Measurements from ENCODE around the gene POLR1G.
"Not testable (repeated sequence)": the region's sequence is repeated elsewhere in the genome, so short reads cannot be mapped to it uniquely, and the experiment has no call there.

The POLR1G gene

GRCh38 chr19:45401815-45402214 lies 4.6 kb upstream of the POLR1G start:
- DNase-seq = no peak

DNA sequence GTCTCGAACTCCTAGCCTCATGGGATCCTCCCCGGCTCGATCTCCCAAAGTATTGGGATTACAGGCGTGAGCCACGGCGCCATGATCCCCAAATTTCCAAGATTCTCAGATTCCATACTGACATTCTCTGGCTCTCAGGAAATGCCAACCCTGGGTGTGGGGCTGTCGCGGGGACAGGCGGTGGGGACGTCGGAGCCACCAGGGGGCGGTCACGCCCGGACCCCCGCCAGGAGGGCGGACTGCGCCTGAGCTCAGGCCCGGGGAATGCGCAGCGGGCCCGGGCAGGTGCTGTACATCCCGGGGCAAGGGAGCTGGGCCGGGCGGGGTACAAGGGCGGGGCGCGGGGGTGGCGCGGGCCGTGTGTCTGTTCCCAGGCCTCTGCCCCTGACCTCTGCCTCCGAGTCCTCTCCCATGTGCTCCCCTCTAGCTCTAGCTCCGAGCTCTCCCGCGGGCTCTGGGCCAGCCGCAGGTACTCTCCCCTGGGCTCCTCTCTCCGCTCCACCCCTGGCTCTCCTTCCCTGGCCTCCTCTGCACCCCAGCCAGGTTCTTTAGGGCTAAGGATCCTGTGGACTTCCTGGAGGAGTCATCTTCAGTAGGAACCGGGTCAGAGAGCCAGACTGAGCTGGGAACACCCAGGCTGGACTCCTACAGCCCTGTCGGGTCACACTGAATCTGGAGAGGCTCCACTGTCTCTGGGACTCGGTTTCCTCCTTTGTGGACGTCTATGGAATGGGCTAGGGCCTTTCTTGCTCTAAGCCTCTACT lies 4.0 kb upstream of the POLR1G start:
- peak in 1 of 2 donors; percentile 50 for DNase-seq

- DNase-seq = no peak
These were observed 3.2 kb upstream of the POLR1G start for GRCh38 chr19:45403272-45403671.

DNA sequence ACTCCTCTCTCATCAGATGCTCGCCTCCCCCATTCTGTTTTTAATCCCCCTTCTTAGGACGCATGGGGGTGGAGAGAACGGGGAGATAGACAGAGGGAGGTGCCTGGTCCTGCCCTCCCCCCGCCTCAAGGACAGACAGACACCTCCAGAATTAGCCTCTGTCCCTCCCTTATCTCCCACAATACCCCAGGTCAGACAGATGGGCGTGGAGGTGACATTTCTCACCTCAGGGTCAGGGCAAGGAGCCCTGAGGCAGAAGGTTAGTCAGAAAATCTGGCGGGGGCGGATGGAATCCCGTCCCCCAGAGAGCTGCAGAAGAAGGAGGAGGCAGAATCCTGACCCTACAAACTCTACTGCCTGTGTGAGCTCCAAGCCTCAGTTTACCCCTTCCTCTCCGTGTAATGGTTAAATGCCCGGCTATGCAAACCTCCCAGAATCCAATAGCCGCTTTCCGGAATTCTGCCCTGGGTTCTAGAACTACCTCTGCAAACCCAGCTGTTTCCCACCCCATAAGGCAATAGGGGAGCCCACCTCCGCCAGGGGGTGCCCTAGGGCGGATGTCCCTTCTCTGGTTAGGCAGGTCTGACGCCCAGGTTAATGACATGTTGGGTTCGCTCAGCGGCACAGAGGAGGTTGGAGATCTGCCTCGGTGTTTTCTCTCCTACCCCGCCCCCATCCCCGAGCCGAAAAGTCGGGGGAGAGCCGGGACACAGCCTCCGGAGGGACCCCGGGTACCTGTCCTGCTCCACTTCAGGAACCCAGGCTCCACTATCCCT lies 2.5 kb upstream of the POLR1G start:
- DNase-seq = peak; percentile 67 to 75

GRCh38 chr19:45404557-45405434 lies 1.6 kb upstream of the POLR1G start, which contains the start of gene PPP1R13L:
PPP1R13L (minus strand) TSS chr19:45405069; CDS start chr19:45398318, 6,751 bp downstream.
- DNase-seq = peak; percentile 58 to 73

GRCh38 chr19:45405435-45406225 lies 814 bp upstream of the POLR1G start:
- DNase-seq = peak; percentile 84

- no peak for DNase-seq
These were observed 589 bp downstream of the POLR1G start for GRCh38 chr19:45407091-45407375.

GRCh38 chr19:45407585-45407984 lies 1.1 kb downstream of the POLR1G start:
- DNase-seq = not testable (repeated sequence)

DNA sequence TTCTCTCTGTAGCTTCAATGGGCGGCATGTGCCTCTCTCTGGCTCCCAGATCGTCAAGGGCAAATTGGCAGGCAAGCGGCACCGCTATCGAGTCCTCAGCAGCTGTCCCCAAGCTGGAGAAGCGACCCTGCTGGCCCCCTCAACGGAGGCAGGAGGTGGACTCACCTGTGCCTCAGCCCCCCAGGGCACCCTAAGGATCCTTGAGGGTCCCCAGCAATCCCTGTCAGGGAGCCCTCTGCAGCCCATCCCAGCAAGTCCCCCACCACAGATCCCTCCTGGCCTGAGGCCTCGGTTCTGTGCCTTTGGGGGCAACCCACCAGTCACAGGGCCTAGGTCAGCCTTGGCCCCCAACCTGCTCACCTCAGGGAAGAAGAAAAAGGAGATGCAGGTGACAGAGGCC lies 1.7 kb downstream of the POLR1G start:
- no peak for DNase-seq

- DNase-seq = no peak
These were observed 2.5 kb downstream of the POLR1G start for GRCh38 chr19:45408830-45409556.

DNA sequence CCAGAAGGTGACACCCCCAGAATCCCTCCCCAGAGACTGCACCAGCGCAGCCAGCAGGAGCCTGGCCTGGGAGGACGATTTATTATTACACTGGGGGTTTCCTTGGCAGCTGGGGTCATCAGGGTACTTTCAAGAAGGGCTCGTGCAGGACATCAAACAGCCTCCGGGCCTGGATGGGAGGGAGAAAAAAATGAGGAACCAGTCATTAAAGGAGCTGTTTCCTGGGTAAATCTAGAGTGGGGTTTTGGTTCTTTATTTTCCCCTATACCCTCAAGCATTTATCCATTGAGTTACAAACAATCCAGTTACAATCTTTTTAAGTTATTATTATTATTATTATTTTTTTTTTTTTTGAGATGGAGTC lies 3.1 kb downstream of the POLR1G start:
- no peak for DNase-seq

GRCh38 chr19:45410330-45410729 lies 3.9 kb downstream of the POLR1G start:
- DNase-seq = not testable (repeated sequence)

GRCh38 chr19:45413497-45413896 lies 7.1 kb downstream of the POLR1G start:
- DNase-seq = no peak

GRCh38 chr19:45414468-45414867 lies 8.0 kb downstream of the POLR1G start:
- no peak for DNase-seq

- DNase-seq = no peak
These were observed 10.7 kb downstream of the POLR1G start for GRCh38 chr19:45417151-45417550.

DNA sequence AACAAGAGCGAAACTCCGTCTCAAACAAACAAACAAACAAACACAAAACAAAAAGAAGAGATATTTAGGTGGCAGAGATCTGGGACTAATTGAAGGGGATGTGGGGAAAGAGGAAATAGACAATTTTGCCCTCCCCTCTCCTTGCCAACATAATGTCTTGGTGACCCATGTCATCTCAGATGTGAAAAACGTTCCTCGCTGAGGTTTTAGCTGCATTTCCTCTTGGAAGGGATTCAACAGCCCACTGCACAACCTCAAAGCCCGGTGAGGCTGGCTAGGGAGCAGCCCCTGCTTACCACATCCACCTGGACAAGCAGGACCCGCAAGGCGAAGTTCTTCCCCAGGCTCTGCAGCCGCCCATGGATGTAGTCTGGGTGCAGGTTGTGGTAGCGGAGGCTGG lies 12.4 kb downstream of the POLR1G start:
- no peak for DNase-seq

DNA sequence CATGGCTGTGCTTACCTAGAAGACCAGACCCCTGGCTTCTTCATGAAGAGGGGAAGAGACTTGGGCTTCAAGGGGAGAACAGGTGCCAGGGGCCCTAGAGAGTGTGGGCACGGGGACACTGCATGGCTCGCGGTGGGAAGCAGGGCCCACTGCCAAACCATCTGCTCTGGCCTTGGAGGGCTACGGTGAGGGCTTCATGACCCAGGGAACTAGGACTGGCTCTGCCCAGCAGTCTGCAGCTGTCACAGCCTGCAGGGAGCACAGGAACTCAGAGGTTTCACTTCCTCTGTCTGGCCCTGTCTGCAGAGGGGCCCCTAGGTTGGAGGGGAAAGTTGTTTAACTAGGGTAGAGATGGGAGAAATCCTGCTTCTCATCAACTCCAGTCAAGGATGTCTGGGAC lies 13.0 kb downstream of the POLR1G start:
- no peak for DNase-seq

- no peak for DNase-seq
These were observed 13.5 kb downstream of the POLR1G start for GRCh38 chr19:45419895-45420294.

DNA sequence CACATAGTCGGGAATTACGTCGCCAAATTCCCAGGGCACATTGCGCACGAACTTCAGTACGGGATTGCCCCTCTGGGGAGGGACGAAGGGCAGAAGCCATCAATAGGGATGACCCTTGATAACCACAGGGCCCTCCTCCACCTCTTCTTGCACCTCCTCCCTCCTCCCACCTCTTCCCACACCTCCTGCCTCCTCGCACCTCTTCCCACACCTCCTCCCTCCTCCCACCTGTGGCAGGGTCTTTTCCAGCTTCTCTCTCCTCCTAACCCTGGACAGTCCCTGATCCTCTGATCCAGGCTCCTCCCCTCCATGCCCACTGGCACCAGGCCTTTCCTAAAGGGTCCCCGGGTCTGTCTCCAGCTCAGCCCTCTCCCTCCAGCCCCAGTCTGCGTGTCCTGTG lies 13.9 kb downstream of the POLR1G start:
- DNase-seq = no peak

GRCh38 chr19:45420871-45421270 lies 14.4 kb downstream of the POLR1G start:
- no peak for DNase-seq

GRCh38 chr19:45421947-45422498 lies 15.6 kb downstream of the POLR1G start:
- DNase-seq = no peak
